Sigmoid colon (tissue), 4 donors: Measurements from ENCODE around the gene SUN2.

Source experiments
- EP300 ChIP-seq, 4 donors: sonication (generic); formaldehyde crosslinking; IDR thresholded peaks; one replicate each; pipeline ENCODE4 v1.6.1; 2017; ENCODE audit warnings: antibody characterized with exemption in 4 of 4
- POLR2A ChIP-seq, 2 donors: fragments of 450-650 bp; IDR thresholded peaks; one replicate each; pipeline ENCODE4 v1.6.1; 2016; ENCODE audit warnings: antibody characterized with exemption in 2 of 2, mild to moderate bottlenecking in 2 of 2, moderate library complexity in 2 of 2
- TF ChIP-seq, protein P1 (sequence below), 4 experiments: fragments of 450-650 bp in 3 of 4; fragments of 200-600 bp in 1 of 4; IDR thresholded peaks; one replicate each; pipeline ENCODE4 v1.5.1; 2016 to 2019; ENCODE audit warnings: antibody characterized with exemption in 4 of 4, mild to moderate bottlenecking in 3 of 4, moderate library complexity in 2 of 4

DNA sequence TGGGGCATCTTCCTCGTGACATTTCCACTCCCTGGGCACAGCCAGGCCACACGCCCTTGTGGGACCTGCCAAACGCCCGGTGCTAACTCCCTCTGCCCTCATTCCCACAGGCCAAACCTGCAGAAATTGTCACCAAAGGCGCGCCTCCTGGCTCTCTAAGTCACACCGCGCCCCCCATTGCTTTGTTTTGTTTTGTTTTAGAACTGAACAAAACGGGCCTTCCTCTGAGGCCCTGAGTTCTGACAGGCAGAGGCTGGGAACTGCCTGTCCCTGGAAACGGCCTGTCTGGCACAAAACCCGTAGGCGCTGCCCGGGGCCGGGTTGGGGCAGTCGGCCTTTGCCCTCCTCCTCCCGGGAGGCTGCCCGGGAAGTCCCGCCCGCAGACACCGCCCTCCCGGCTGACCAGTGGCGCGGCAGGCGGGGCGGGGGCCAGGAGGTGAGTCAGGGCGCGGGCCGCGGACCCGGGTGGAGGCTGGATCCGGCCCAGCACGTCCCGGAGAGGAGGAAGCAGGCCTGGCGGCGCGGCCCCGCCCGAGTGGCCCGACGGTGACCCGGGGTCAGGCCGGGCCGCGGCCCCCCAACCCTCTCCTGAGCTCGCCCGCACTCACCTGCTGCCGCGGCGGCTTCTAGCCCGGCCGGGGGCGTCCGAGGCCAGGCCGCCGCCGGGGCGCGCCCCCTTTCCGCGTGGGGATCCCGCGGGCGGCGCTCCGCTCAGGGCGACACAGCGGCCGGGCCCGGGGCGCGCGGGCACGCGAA, 465 bp downstream of the SUN2 start:
- TF ChIP-seq, protein P1, sequence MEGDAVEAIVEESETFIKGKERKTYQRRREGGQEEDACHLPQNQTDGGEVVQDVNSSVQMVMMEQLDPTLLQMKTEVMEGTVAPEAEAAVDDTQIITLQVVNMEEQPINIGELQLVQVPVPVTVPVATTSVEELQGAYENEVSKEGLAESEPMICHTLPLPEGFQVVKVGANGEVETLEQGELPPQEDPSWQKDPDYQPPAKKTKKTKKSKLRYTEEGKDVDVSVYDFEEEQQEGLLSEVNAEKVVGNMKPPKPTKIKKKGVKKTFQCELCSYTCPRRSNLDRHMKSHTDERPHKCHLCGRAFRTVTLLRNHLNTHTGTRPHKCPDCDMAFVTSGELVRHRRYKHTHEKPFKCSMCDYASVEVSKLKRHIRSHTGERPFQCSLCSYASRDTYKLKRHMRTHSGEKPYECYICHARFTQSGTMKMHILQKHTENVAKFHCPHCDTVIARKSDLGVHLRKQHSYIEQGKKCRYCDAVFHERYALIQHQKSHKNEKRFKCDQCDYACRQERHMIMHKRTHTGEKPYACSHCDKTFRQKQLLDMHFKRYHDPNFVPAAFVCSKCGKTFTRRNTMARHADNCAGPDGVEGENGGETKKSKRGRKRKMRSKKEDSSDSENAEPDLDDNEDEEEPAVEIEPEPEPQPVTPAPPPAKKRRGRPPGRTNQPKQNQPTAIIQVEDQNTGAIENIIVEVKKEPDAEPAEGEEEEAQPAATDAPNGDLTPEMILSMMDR (IDR thresholded peaks at IDR 0.05), result no peak
- TF ChIP-seq EP300 (IDR thresholded peaks at IDR 0.05), result peak in 1 of 4 donors; percentile 43
- peak in 1 of 2 donors; percentile 82 for TF ChIP-seq POLR2A (IDR thresholded peaks at IDR 0.05)
